IPS DF 4.7 (cell line): ENCODE measurements around the gene ZNF428.
"Not testable (repeated sequence)": the region's sequence is repeated elsewhere in the genome, so short reads cannot be mapped to it uniquely, and the experiment has no call there.

ENCODE experiments used
- DNase-seq: peaks from one replicate; pipeline ENCODE4 v3.0.0-alpha.2; 2013; ENCODE audit warnings: low spot score; ENCODE audit errors: extremely low read depth

Gene ZNF428

DNA sequence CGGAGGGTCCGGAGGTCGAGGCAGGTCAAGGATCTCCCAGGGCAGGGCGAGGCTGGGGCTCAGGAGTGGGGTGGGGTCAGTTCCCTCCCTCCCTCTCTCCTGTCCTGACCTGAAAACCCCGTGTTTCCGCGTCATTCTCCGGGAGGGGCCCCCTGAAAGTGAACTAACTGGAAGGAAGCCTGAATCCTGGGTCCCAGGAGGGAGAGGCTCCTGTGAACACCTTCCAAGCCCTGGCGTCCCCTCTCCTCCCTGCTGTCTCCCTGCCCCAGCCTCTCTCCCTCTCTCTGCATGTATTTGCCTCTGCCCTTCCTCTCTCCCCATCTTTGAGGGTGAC, 21.0 kb upstream of the ZNF428 start:
- no peak for DNase-seq

- no peak for DNase-seq
These were observed 20.3 kb upstream of the ZNF428 start, which contains the start of gene CADM4 for GRCh38 chr19:43639519-43640423. TSS of gene CADM4 (minus strand) at chr19:43639850. CDS start at chr19:43639790, 60 bp downstream.

- DNase-seq: no peak
These were observed 19.6 kb upstream of the ZNF428 start for GRCh38 chr19:43638995-43639518.

- no peak for DNase-seq
These were observed 19.0 kb upstream of the ZNF428 start for GRCh38 chr19:43638214-43638994.

- no peak for DNase-seq
These were observed 16.8 kb upstream of the ZNF428 start for GRCh38 chr19:43636121-43636683.

- DNase-seq: not testable (repeated sequence)
These were observed 16.1 kb upstream of the ZNF428 start for GRCh38 chr19:43635561-43635940.

GRCh38 chr19:43634872-43635560, 15.6 kb upstream of the ZNF428 start:
- DNase-seq: no peak

DNA sequence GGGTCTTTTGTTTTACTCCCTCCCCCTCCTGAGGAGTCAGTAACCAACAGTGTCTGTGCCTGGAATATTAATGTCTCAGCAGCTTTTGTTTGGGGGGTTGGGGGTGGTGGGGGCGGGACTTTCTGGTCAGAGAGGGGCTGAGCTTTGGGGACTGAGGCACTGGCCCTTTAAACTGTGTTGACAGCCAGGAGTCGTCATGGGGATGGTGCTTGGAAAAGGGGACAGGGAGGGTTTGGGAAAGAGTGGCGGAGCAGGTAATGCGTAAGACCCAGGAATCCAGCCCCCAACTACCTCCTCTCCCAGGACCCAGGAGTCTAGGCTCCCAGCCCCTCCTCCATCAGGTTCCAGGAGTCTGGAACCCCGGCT, 15.1 kb upstream of the ZNF428 start:
- no peak for DNase-seq

DNA sequence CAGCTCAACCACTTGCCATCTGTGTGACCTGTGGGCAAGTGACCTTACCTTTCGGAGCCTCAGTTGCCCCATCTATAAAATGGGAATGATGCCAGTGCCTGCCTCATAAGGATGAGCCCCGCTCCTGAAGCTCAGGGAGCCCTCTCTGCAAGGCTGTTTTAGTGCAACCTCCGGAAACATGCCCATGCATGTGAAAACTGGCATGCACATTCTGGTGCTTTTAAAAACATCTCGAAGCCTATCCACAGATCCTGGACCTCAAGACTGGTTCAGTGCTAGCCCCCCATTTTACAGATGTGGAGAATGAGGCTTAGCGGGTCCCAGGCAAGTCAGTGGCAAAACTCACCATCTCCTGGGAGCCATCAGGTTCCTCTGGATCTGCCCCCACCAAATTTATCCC, 14.6 kb upstream of the ZNF428 start:
- no peak for DNase-seq

DNA sequence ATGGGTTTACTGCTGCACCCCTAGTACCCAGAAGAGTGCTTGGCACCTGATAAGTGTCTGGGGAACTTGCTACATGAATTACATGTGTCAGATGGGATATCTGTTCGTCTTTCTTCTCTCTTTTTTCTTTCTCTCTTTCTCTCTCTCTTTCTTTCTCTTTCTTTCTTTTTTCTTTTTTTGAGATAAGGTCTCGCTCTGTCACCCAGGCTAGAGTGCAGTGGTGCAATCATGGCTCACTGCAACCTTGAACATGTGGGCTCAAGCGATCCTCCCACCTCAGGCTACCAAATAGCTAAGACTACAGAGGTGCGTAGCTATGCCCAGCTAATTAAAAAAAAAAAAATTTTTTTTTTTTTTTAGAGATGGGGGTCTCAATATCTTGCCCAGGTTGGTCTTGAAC, 14.1 kb upstream of the ZNF428 start:
- no peak for DNase-seq

DNA sequence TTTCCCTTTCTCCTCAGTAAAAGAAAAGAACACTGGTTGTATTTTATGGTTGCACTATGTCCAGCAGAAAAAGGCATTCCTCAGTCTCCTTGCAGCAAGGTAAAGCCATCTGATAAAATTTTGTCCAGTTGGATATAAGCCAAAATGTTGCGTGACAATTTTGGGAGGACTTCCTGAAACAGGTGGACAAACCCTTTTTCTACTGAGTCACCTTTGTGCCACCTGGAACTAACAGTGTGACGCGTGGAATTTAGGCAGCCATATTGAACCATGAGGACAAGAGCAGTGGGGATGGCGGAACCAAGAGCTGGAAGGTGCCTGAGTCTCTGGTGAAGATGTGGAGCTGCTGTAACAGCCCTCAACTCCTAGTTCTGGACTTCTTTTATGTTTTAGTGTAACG, 12.1 kb upstream of the ZNF428 start:
- no peak for DNase-seq

GRCh38 chr19:43628646-43629326, 9.4 kb upstream of the ZNF428 start:
- no peak for DNase-seq

GRCh38 chr19:43626838-43627237, 7.4 kb upstream of the ZNF428 start:
- no peak for DNase-seq

- DNase-seq: no peak
These were observed 6.6 kb upstream of the ZNF428 start for GRCh38 chr19:43625918-43626579.

GRCh38 chr19:43624933-43625332, 5.5 kb upstream of the ZNF428 start:
- no peak for DNase-seq

- DNase-seq: no peak
These were observed 4.7 kb upstream of the ZNF428 start for GRCh38 chr19:43623889-43624670.

GRCh38 chr19:43622956-43623355, 3.5 kb upstream of the ZNF428 start:
- DNase-seq: no peak

DNA sequence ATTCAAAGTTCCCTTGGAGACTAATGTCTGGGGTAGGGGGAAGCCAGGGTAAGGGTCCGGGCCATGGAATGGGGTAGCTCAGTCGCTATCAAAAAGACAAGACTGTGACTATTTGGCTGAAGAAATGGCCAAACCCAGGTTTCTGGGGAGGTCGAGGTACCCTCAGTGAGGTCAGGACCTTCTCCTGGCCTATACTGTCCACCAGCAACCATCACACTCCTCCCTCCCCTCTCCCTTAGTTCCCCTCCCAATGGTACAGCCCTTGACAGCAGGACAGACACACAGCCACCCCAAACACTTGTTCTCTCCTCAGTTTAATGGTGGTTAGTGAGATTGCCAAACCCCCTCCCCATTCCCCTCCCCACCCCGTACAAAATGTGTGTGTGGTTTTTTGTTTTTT, 2.6 kb upstream of the ZNF428 start:
- DNase-seq: no peak
